Measurements from ENCODE around the gene DHX8. TPM values are rescaled to one million over a fixed set of nuclear protein-coding genes. Genes with fewer than 3 reads are reported as not detected.

DHX8 gene
- total RNA-seq, 1 experiment from 2014 or later, result 53.5 TPM

GRCh38 chr17:43524945-43525575 lies 41.3 kb downstream of the DHX8 start:
- TSS peak; percentile 12 for BruUV-seq (replicated peaks)
- intact Hi-C loops (cut with micrococcal nuclease), result no loop called here
- TF ChIP-seq CBX3 (IDR thresholded peaks at IDR 0.05; ENCODE audit: low read depth) (no peak), SIN3A (IDR thresholded peaks at IDR 0.05; ENCODE audit: low read depth) (no peak), ZBTB33 (IDR thresholded peaks at IDR 0.05; ENCODE audit: extremely low read depth, insufficient replicate concordance, low read length) (no peak)
- POLR2A ChIA-PET, result no interaction called here
- Histone ChIP-seq H3K4me1 (ENCODE audit: control insufficient read depth in 1 of 2, insufficient read depth in 2 of 2, low read length in 2 of 2) (peaks cover 5 to 15% of the 10 kb centered on the region in 2 experiments; a peak in 2 of 4 replicates), H3K9me3 (ENCODE audit: control insufficient read depth in 1 of 2, insufficient read depth in 1 of 2, low read depth in 1 of 2, low read length in 2 of 2) (no peaks in the 10 kb centered on the region), H3K9ac (ENCODE audit: low read length) (no peak overlapping the region), H3K4me2 (ENCODE audit: low read length) (no peak overlapping the region), H3K79me2 (ENCODE audit: insufficient read depth, low read length) (no peaks in the 10 kb centered on the region), H4K20me1 (ENCODE audit: insufficient read depth) (no peaks in the 10 kb centered on the region), H3K36me3 (ENCODE audit: control insufficient read depth in 1 of 2, insufficient read depth in 2 of 2, low read length in 2 of 2) (peaks cover 22 to 41% of the 10 kb centered on the region in 2 experiments; a peak in 3 of 4 replicates), H2AFZ (ENCODE audit: low read depth, low read length, poor library complexity, severe bottlenecking) (no peak overlapping the region), H3K4me3 (replicated peaks in 1 of 2; ENCODE audit: low read depth in 1 of 2, low read length in 2 of 2) (no peak overlapping the region), H3K27me3 (ENCODE audit: insufficient read depth, low read length) (no peaks in the 10 kb centered on the region), H3K9me2 (ENCODE audit: insufficient read depth) (no peaks in the 10 kb centered on the region), H3K27ac (ENCODE audit: low read depth, low read length) (no peak overlapping the region)
- RAD21 ChIA-PET (ENCODE audit: low non-redundant PET in 1 of 2, low total read pairs in 2 of 2, uncharacterized antibody in 2 of 2, unreplicated experiment in 2 of 2), result no interaction called here
- ATAC-seq (no peak), DNase-seq (ENCODE audit: low read depth, low spot score) (no peak)
- CTCF ChIA-PET, result no interaction called here

- H3K36me3 ChIP-seq (ENCODE audit: control insufficient read depth in 1 of 2, insufficient read depth in 2 of 2, low read length in 2 of 2), result peaks cover 14 to 30% of the 10 kb centered on the region in 2 experiments; a peak in 3 of 4 replicates
- no peak overlapping the region for H3K9ac ChIP-seq (ENCODE audit: low read length)
- DNase-seq (ENCODE audit: low read depth, low spot score) (no peak), ATAC-seq (no peak)
- intact Hi-C loops (cut with micrococcal nuclease), result no loop called here
- H4K20me1 ChIP-seq (ENCODE audit: insufficient read depth), result no peaks in the 10 kb centered on the region
- no peaks in the 10 kb centered on the region for H3K9me3 ChIP-seq (ENCODE audit: control insufficient read depth in 1 of 2, insufficient read depth in 1 of 2, low read depth in 1 of 2, low read length in 2 of 2)
- no peak overlapping the region for H2AFZ ChIP-seq (ENCODE audit: low read depth, low read length, poor library complexity, severe bottlenecking)
- no peak overlapping the region for H3K4me2 ChIP-seq (ENCODE audit: low read length)
- no peaks in the 10 kb centered on the region for H3K79me2 ChIP-seq (ENCODE audit: insufficient read depth, low read length)
- ChIA-PET CTCF (no interaction called here), RAD21 (ENCODE audit: low non-redundant PET in 1 of 2, low total read pairs in 2 of 2, uncharacterized antibody in 2 of 2, unreplicated experiment in 2 of 2) (no interaction called here), POLR2A (no interaction called here)
- peaks cover 19 to 32% of the 10 kb centered on the region in 2 experiments for H3K4me1 ChIP-seq (ENCODE audit: control insufficient read depth in 1 of 2, insufficient read depth in 2 of 2, low read length in 2 of 2)
- no peak overlapping the region for H3K27ac ChIP-seq (ENCODE audit: low read depth, low read length)
- H3K27me3 ChIP-seq (ENCODE audit: insufficient read depth, low read length), result no peaks in the 10 kb centered on the region
- no peak for TF ChIP-seq TCF7L2 (IDR thresholded peaks at IDR 0.05; ENCODE audit: borderline replicate concordance, extremely low read depth, insufficient read depth, insufficient read length)
- TF ChIP-seq SP1 (IDR thresholded peaks at IDR 0.05; ENCODE audit: low read depth), result no peak
- no peak for TF ChIP-seq CTCF (IDR thresholded peaks at IDR 0.05 in 2 of 3, conservative IDR thresholded peaks at IDR 0.05 in 1 of 3; ENCODE audit: borderline replicate concordance in 1 of 3, insufficient read depth in 1 of 3, low read depth in 2 of 3, low read length in 2 of 3)
- no peak for TF ChIP-seq YY1 (IDR thresholded peaks at IDR 0.05; ENCODE audit: extremely low read depth, insufficient replicate concordance, low read depth, low read length)
- no peak for TF ChIP-seq POLR2A (IDR thresholded peaks at IDR 0.05; ENCODE audit: borderline replicate concordance, extremely low read depth, insufficient read depth, insufficient read length)
- no peaks in the 10 kb centered on the region for H3K9me2 ChIP-seq (ENCODE audit: insufficient read depth)
- no TSS peak for BruUV-seq (replicated peaks)
- no peak overlapping the region for H3K4me3 ChIP-seq (replicated peaks in 1 of 2; ENCODE audit: low read depth in 1 of 2, low read length in 2 of 2)
Observed at GRCh38 chr17:43526886-43527648, 43.3 kb downstream of the DHX8 start.

All from HCT116 (cell line).